ENCODE measurements around the gene THSD7A. TPM values are rescaled to one million over a fixed set of nuclear protein-coding genes. Genes with fewer than 3 reads are reported as not detected.

Gene THSD7A
- total and polyA plus RNA-seq, 10 of the 15 experiments (the other 5 are each of a cell fraction or from before 2014, with no cell fraction given): 0.03 to 0.09 (median 0.03) TPM; not detected in 7

DNA sequence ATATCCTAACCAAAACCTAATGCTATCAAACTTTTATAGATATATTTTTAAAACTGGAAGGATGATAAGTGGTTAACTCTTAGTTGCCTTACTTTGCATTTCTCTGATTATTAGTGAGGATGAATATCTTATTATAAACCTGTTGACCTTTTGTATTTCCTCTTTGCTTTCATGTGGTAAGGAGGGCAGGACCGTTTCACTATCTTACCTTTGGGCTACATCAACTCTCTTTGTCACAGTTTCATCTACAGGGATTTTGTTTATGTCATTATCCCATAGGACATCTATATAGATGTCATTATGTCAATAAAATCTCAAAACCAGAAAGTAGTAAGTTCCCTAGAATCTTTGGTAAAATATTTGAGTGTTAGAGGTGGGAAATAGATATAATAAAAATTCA, 219.3 kb downstream of the THSD7A start:
- BruUV-seq (replicated peaks): no TSS peak
- Histone ChIP-seq H4K20me1 (ENCODE audit: control insufficient read depth, insufficient read depth) (no peaks in the 10 kb centered on the region), H3K27me3 (replicated peaks in 1 of 2; ENCODE audit: control insufficient read depth in 2 of 2, insufficient read depth in 2 of 2, low read length in 1 of 2) (no peaks in the 10 kb centered on the region), H3K9ac (ENCODE audit: control insufficient read depth, insufficient read depth, low read length) (no peak overlapping the region), H3K27ac (ENCODE audit: control insufficient read depth, insufficient read depth) (peak overlapping the region; percentile 39; the same call in 1 of the 2 replicates), H3K4me1 (ENCODE audit: control insufficient read depth, insufficient read depth, low read length) (0 out of 2 replicates have a peak, but pooled peaks cover 4% of the 10 kb centered on the region), H2AFZ (ENCODE audit: control insufficient read depth, low read depth, low read length) (no peak overlapping the region), H3K36me3 (ENCODE audit: control insufficient read depth in 2 of 2, insufficient read depth in 2 of 2, low read length in 1 of 2) (no peaks in the 10 kb centered on the region), H3K79me2 (ENCODE audit: control insufficient read depth, insufficient read depth, low read length) (no peaks in the 10 kb centered on the region), H3K4me2 (ENCODE audit: control insufficient read depth, insufficient read depth) (no peak overlapping the region; the same call in 1 of the 2 replicates), H3K4me3 (no peak overlapping the region), H3K9me3 (replicated peaks; ENCODE audit: control insufficient read depth, insufficient read depth, low read length) (no peaks in the 10 kb centered on the region)
- RAD21 ChIA-PET (ENCODE audit: unreplicated experiment): no interaction called here
- POLR2A ChIA-PET: no interaction called here
- in situ Hi-C loops (cut with MboI) (no loop called here), intact Hi-C loops (cut with micrococcal nuclease; ENCODE audit: unreplicated experiment) (no loop called here)
- peak; percentile 83 for FAIRE-seq
- WGBS (ENCODE audit: insufficient coverage, insufficient replicate concordance, low lambda C conversion rate, missing lambda C conversion rate): 0% methylated on average over 1 of the region's 1 CpG
- TF ChIP-seq IKZF1 (conservative IDR thresholded peaks at IDR 0.05) (no peak), CHD2 (IDR thresholded peaks at IDR 0.05; ENCODE audit: borderline replicate concordance, low read depth, low read length) (no peak), SPI1 (IDR thresholded peaks at IDR 0.05; ENCODE audit: borderline replicate concordance, insufficient read depth, low read depth, low read length) (no peak), MEF2A (IDR thresholded peaks at IDR 0.05; ENCODE audit: insufficient read depth, low read depth, low read length) (peak; percentile 47; the same call in 1 of the 2 replicates), ZNF274 (IDR thresholded peaks at IDR 0.05; ENCODE audit: insufficient read depth, insufficient read length) (no peak), FOXK2 (IDR thresholded peaks at IDR 0.05) (no peak), JUND (IDR thresholded peaks at IDR 0.05; ENCODE audit: low read depth, low read length) (no peak), EP300 (IDR thresholded peaks at IDR 0.05; ENCODE audit: borderline replicate concordance in 1 of 2, control insufficient read depth in 1 of 2, low read depth in 2 of 2, low read length in 2 of 2) (peak in 1 of 2 experiments; percentile 52; a peak in 1 of 4 replicates), RUNX3 (IDR thresholded peaks at IDR 0.05; ENCODE audit: low read length) (peak; percentile 72), NR2F1 (conservative IDR thresholded peaks at IDR 0.05) (peak; percentile 88), CREM (IDR thresholded peaks at IDR 0.05; ENCODE audit: low read depth) (peak; percentile 42; the same call in 1 of the 2 replicates), TCF7 (IDR thresholded peaks at IDR 0.05; ENCODE audit: borderline replicate concordance) (peak; percentile 91), CREB1 (IDR thresholded peaks at IDR 0.05; ENCODE audit: low read depth) (peak; percentile 64)
- SMC1A ChIA-PET (ENCODE audit: uncharacterized antibody, unreplicated experiment): interaction anchor here (0.6 kb wide), 1 partner anchor 62 kb away, joined by 3 read pairs; no protein-coding TSS in a partner anchor
- CTCF ChIA-PET: no interaction called here
- peak; percentile 74 for ATAC-seq
- DNase-seq (ENCODE audit: low read depth, low spot score): no peak
